SU-DHL-6 (cell line): ENCODE measurements around the gene IZUMO1R.

Source experiments
- EZH2phosphoT487 ChIP-seq: fragments of 200-600 bp; sonication (generic), shearing (Covaris generic); conservative IDR thresholded peaks from 2 replicates; pipeline ENCODE4 v1.6.1; 2018; ENCODE audit warnings: mild to moderate bottlenecking, antibody characterized with exemption, low read length, moderate library complexity, mixed read lengths
- TF ChIP-seq, protein P1 (sequence below): fragments of 200-600 bp; sonication (generic); IDR thresholded peaks from one replicate; pipeline ENCODE4 v1.5.1; 2017; ENCODE audit warnings: antibody characterized with exemption, mild to moderate bottlenecking, low read length, moderate library complexity; ENCODE audit not compliant: insufficient read depth, poor library complexity, severe bottlenecking

DNA sequence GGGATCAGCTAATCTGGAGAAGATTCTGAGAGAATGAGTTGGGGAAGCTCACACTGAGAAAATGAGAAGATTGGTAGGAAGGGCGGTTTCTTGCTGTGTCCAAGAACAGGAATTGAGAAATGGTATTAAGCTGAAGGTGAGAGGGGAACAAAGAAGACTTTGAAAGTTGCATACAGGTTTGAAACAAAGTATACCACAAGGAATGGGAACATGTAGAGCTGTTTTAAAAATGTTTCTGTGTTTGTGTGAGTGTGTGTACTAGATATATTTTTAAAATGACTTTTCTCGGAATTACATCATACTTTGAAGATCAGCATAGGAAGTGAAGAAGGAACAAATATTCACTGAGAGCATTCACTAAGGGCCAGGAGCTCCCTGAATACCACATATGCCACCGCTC, 24.4 kb upstream of the IZUMO1R start:
- TF ChIP-seq, protein P1, sequence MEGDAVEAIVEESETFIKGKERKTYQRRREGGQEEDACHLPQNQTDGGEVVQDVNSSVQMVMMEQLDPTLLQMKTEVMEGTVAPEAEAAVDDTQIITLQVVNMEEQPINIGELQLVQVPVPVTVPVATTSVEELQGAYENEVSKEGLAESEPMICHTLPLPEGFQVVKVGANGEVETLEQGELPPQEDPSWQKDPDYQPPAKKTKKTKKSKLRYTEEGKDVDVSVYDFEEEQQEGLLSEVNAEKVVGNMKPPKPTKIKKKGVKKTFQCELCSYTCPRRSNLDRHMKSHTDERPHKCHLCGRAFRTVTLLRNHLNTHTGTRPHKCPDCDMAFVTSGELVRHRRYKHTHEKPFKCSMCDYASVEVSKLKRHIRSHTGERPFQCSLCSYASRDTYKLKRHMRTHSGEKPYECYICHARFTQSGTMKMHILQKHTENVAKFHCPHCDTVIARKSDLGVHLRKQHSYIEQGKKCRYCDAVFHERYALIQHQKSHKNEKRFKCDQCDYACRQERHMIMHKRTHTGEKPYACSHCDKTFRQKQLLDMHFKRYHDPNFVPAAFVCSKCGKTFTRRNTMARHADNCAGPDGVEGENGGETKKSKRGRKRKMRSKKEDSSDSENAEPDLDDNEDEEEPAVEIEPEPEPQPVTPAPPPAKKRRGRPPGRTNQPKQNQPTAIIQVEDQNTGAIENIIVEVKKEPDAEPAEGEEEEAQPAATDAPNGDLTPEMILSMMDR, result no peak
- TF ChIP-seq EZH2phosphoT487, result no peak
